Heart left ventricle (tissue), 16 donors: ENCODE data around the gene RNF19B. TPM values are rescaled to one million over a fixed set of nuclear protein-coding genes. Genes with fewer than 3 reads are reported as not detected.
A peak's percentile ranks its signal among the peaks of the same experiment; 100 is the strongest.

Experiments
- ATAC-seq, 4 donors: fragments of 200-7000 bp; cut with Tn5 transposase; one replicate each; pipeline ENCODE4 v1.9.1; 2020 to 2022; ENCODE audit warnings: moderate library complexity in 4 of 4, mild to moderate bottlenecking in 3 of 4, moderate number of reproducible peaks in 1 of 4
- DNase-seq, 5 donors: peaks; one replicate each; pipeline ENCODE4 v3.0.0-alpha.2; 2020
- H3K27ac ChIP-seq, 12 donors: fragments of 200-600 bp; sonication (generic) in 4 of 12; one replicate each; pipeline versions ENCODE4 v1.5.0 to v1.8.0; 2016 to 2022; ENCODE audit warnings: mild to moderate bottlenecking in 2 of 12
- H3K27me3 ChIP-seq, 9 donors: fragments of 200-600 bp; sonication (generic) in 2 of 9; one replicate each; pipeline versions ENCODE4 v1.5.1 to v1.8.0; 2016 to 2022; ENCODE audit warnings: mild to moderate bottlenecking in 3 of 9
- H3K36me3 ChIP-seq, 9 donors: fragments of 200-600 bp; sonication (generic) in 2 of 9; one replicate each; pipeline versions ENCODE4 v1.5.0 to v1.8.0; 2018 to 2022; ENCODE audit warnings: mild to moderate bottlenecking in 2 of 9
- H3K4me1 ChIP-seq, 12 donors: fragments of 200-600 bp; sonication (generic) in 4 of 12; one replicate each; pipeline versions ENCODE4 v1.5.0 to v1.8.0; 2016 to 2022; ENCODE audit warnings: mild to moderate bottlenecking in 3 of 12
- H3K4me3 ChIP-seq, 12 donors: fragments of 200-600 bp; sonication (generic) in 4 of 12; one replicate each; pipeline versions ENCODE4 v1.5.0 to v1.8.0; 2017 to 2022; ENCODE audit warnings: mild to moderate bottlenecking in 9 of 12, moderate library complexity in 4 of 12
- H3K9me3 ChIP-seq, 12 donors: fragments of 200-600 bp; sonication (generic) in 4 of 12; one replicate each; pipeline versions ENCODE4 v1.5.0 to v1.8.0; 2016 to 2022; ENCODE audit warnings: mild to moderate bottlenecking in 1 of 12
- POLR2A ChIP-seq, 2 donors: fragments of 450-650 bp; IDR thresholded peaks; one replicate each; pipeline ENCODE4 v1.6.1; 2017; ENCODE audit warnings: antibody characterized with exemption in 2 of 2, mild to moderate bottlenecking in 2 of 2, moderate library complexity in 2 of 2
- WGBS, 4 donors: extraction: QIAGEN DNeasy Blood & Tissue Kit in 2 of 4; methylation state at CpG; one replicate each; pipeline versions ENCODE4 v1.1.5 to v1.1.7; 2013 to 2018; 5-methylcytosine and 5-hydroxymethylcytosine counted together
- intact Hi-C, 10 donors: fragments of 100-400 bp; cut with DNase I; formaldehyde crosslinking; loops; one replicate each; pipeline versions ENCODE4 v1.11.1 to v1.14.2; 2022
- polyA plus RNA-seq, 2 donors: library from polyadenylated mRNA; stranded (reverse); fragments of 200-250 nt; gene quantifications; one replicate each; pipeline ENCODE4 v1.2.3, GENCODE V29; 2013
- total RNA-seq, 9 donors: library from RNA; depleted of rRNA in 2 of 9; stranded (reverse); fragments of >200 nt in 2 of 9; fragmentation: NEBNext Ultra II Directional in 3 of 9; extraction: Animal tissue kit (Norgen Biotek cat#: 25700) in 3 of 9; gene quantifications; one replicate each; pipeline versions ENCODE4 v1.1.0 to v1.2.4, GENCODE V29; 2016 to 2023
- TF ChIP-seq, protein P1 (sequence below), 12 donors: fragments of 200-600 bp; sonication (generic) in 4 of 12; IDR thresholded peaks; one replicate each; pipeline versions ENCODE4 v1.5.0 to v1.8.0; 2018 to 2022; ENCODE audit warnings: antibody characterized with exemption in 12 of 12, mild to moderate bottlenecking in 5 of 12
- donor health status: ischemic (EF 13 %, LVEDD 7.1; RV severe dilation, severe dysfunction).
- donor health status: healthy with polysubstance abuse.
- donor health status: DM: no; HTN: yes; CAD: no.
- donor health status: DM: no; HTN: no; CAD: no.
- donor health status: ischemic (EF 25% LVEDD 6.9; RV normal size, moderate dysfunction).
- donor health status: ischemic (EF 25% LVEDD 5.7; RV mildly dilated, moderate dysfunction).
- donor health status: healthy.
- donor health status: DM: yes; HTN: yes; CAD: no.
- donor health status: ischemic (EF 35%, LVEDD 5.7; RV mildly dilated, moderate dysfunction).
- donor health status: nonischemic (EF 11% LVEDD 7.7; RV severe dilation, severe dysfunction).
- donor health status: DM: yes; HTN: yes; CAD: no.
- donor health status: PGD.
- donor health status: ischemic (EF 29% LVEDD 5.4; RV normal size, mild dysfunction).
- donor health status: nonischemic (EF 23%, LVEDD 6.1; RV moderate dilation, normal function).

RNF19B gene
- total and polyA plus RNA-seq, 11 donors: 1.5 to 42.5 (median 15.2) TPM

DNA sequence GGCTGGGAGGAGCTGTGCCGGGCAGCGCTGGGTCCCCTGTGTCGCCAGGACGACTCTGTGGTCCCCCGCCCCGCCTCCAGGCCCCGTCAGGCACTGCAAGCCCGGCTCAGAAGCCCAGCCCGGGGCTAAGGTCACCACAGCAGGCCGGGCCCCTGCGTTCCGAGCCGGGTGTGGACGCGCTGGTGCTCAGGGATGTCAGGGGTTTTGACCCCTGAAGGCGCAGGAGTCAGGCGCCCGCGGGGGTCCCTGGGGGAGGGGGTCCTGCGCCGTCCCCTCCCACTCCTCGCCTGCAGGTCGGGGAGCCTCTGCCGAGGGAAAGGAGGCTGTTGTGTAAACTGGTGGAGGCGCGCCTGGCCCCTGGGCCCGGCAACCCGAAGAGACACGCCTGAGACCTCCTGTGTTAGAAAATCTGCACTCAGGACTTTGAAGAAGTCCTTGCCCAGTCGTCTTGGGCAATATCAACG, 39.7 kb downstream of the RNF19B start:
- 19 to 34% (median 25%) methylated on average over 22 to 31 of the region's 31 CpGs for WGBS, 4 donors
- peak in 2 of 5 donors; percentile 34 to 39 for DNase-seq
- no peaks in the 10 kb centered on the region for H3K36me3 ChIP-seq
- peak in 2 of 4 donors; percentile 37 to 58 for ATAC-seq
- H3K4me3 ChIP-seq: peak overlapping the region in 7 of 12 donors; percentile 9 to 37 (median 25)
- intact Hi-C loops: no loop called here
- peaks cover 0 to 29% (median 0%) of the 10 kb centered on the region in 9 donors for H3K27me3 ChIP-seq
- TF ChIP-seq, protein P1, sequence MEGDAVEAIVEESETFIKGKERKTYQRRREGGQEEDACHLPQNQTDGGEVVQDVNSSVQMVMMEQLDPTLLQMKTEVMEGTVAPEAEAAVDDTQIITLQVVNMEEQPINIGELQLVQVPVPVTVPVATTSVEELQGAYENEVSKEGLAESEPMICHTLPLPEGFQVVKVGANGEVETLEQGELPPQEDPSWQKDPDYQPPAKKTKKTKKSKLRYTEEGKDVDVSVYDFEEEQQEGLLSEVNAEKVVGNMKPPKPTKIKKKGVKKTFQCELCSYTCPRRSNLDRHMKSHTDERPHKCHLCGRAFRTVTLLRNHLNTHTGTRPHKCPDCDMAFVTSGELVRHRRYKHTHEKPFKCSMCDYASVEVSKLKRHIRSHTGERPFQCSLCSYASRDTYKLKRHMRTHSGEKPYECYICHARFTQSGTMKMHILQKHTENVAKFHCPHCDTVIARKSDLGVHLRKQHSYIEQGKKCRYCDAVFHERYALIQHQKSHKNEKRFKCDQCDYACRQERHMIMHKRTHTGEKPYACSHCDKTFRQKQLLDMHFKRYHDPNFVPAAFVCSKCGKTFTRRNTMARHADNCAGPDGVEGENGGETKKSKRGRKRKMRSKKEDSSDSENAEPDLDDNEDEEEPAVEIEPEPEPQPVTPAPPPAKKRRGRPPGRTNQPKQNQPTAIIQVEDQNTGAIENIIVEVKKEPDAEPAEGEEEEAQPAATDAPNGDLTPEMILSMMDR (IDR thresholded peaks at IDR 0.05): peak in 1 of 12 donors; percentile 15
- TF ChIP-seq POLR2A (IDR thresholded peaks at IDR 0.05): no peak
- no peaks in the 10 kb centered on the region for H3K9me3 ChIP-seq
- peaks cover 0 to 28% (median 11%) of the 10 kb centered on the region in 12 donors for H3K4me1 ChIP-seq
- H3K27ac ChIP-seq: no peak overlapping the region

DNA sequence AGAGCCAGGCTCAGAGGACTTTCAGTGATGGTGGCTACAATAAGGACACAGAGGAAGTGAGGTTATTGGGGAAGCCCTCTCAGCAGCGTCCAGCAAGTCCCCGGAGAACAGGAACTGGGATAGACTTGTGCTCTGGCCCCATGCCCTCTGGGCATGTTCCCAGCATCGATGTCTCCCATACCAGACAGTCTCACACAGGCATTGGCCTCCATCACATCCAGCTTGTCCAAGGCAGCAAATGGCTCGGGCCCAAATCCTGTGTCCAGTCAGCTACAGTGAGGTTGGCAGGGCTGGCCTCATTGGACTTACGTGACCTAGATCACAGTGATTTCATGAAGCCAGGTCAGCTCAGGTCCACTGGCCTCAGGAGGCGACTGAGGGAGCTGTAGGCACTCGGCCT, 43.8 kb downstream of the RNF19B start:
- TF ChIP-seq, protein P1 (IDR thresholded peaks at IDR 0.05): no peak
- TF ChIP-seq POLR2A (IDR thresholded peaks at IDR 0.05): no peak
- peak; percentile 56 to 87 (median 75) for DNase-seq
- ATAC-seq: peak; percentile 71 to 94 (median 88)
- intact Hi-C loops: no loop called here
- H3K27ac ChIP-seq: no peak overlapping the region
- WGBS, 4 donors: 32 to 43% (median 40%) methylated on average over 5 to 7 of the region's 7 CpGs
- peaks cover 0 to 28% (median 10%) of the 10 kb centered on the region in 12 donors for H3K4me1 ChIP-seq
- H3K36me3 ChIP-seq: no peaks in the 10 kb centered on the region
- H3K4me3 ChIP-seq: no peak overlapping the region
- H3K9me3 ChIP-seq: no peaks in the 10 kb centered on the region
- peaks cover 0 to 45% (median 0%) of the 10 kb centered on the region in 9 donors for H3K27me3 ChIP-seq

DNA sequence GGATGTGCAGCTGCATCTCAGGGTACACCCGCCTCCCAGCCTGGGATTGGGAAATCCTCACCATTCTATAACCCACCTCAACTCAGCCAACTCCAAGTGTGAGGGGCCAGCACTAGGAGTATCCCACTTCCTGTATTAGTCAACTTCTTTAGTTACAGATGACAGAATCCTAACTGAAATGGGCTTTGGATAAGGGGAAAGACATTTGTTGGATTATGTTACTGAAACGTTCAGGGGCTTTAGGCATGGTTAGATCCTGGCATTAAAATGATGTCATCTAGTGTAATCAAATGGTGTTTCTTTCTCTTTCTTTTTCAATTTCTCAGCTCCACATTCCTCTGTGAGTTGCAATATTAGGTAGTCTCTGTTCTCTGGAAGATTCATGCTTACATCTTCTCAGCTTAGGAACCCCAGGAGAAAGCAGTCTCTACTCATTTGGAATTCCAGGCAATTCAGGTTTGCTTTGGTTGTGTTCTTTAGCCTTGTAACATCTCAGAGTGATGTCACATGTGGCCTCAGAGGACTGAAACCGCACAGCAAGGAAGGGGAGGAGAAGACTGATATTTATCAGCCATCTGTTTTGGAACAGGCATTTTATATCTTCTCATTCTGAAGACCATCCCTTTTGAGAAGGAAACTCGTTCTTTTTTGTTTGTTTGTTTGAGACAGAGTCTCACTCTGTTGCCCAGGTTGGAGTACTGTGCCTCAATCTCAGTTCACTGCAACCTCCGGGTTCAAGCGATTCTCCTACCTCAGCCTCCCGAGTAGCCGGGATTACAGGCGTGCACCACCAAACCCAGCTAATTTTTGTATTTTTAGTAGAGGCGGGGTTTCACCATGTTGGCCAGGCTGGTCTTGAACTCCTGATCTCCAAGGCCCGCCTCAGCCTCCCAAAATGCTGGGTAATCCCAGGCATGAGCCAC, 44.5 kb downstream of the RNF19B start:
- no peak for TF ChIP-seq POLR2A (IDR thresholded peaks at IDR 0.05)
- TF ChIP-seq, protein P1 (IDR thresholded peaks at IDR 0.05): no peak
- peak in 1 of 4 donors; percentile 17 for ATAC-seq
- WGBS, 4 donors: 84 to 89% (median 86%) methylated on average over 11 of the region's 11 CpGs

DNA sequence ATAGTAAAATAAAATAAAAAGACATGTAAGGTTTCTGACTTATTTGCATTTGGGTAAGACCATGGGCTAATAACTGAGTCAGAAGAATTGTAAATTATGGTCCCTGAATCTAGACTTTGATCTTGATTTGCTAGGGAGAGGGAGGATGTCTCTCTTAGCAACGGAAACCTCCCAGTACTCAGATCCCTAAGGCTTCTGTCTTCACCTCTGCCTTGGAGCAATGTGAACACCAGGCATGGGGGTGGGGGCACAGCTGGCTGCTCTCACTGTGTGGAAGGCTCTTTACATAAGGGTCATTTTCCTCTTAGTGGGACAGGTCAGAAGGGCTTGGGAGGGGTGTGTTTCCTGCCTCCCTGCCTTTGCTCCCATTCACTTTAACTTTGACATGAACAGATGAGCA, 46.4 kb downstream of the RNF19B start:
- H3K4me1 ChIP-seq: peaks cover 0 to 17% (median 0%) of the 10 kb centered on the region in 12 donors
- H3K9me3 ChIP-seq: no peaks in the 10 kb centered on the region
- H3K4me3 ChIP-seq: no peak overlapping the region
- DNase-seq (no peak), ATAC-seq (no peak)
- 17 to 56% (median 40%) methylated on average over 1 of the region's 1 CpG for WGBS, 4 donors
- H3K27ac ChIP-seq: no peak overlapping the region
- TF ChIP-seq POLR2A (IDR thresholded peaks at IDR 0.05): no peak
- TF ChIP-seq, protein P1 (IDR thresholded peaks at IDR 0.05): no peak
- H3K36me3 ChIP-seq: no peaks in the 10 kb centered on the region
- H3K27me3 ChIP-seq: peaks cover 0 to 19% (median 0%) of the 10 kb centered on the region in 9 donors
- intact Hi-C loops: no loop called here

More for the DNA sequence above, 44.5 kb downstream of the RNF19B start:
- H3K36me3 ChIP-seq: no peaks in the 10 kb centered on the region
- H3K27ac ChIP-seq: no peak overlapping the region
- intact Hi-C loops: no loop called here
- H3K4me1 ChIP-seq: peaks cover 0 to 21% (median 5%) of the 10 kb centered on the region in 12 donors
- H3K9me3 ChIP-seq: no peaks in the 10 kb centered on the region
- DNase-seq: no peak
- H3K4me3 ChIP-seq: no peak overlapping the region
- peaks cover 0 to 38% (median 0%) of the 10 kb centered on the region in 9 donors for H3K27me3 ChIP-seq
